Measurements from ENCODE around the gene DPM3.

- TF ChIP-seq YY1 (IDR thresholded peaks at IDR 0.05; ENCODE audit: borderline replicate concordance in 1 of 3, control insufficient read depth in 1 of 3, extremely low read depth in 1 of 3, insufficient read depth in 3 of 3, insufficient read length in 1 of 3, insufficient replicate concordance in 2 of 3, low read depth in 1 of 3, low read length in 2 of 3) (no peak), ZKSCAN8 (CRISPR knock-in tag; IDR thresholded peaks at IDR 0.05) (no peak), MYNN (IDR thresholded peaks at IDR 0.05) (no peak), MYNN (CRISPR knock-in tag; IDR thresholded peaks at IDR 0.05) (no peak), TOE1 (IDR thresholded peaks at IDR 0.05; ENCODE audit: borderline replicate concordance) (no peak), TOE1 (CRISPR knock-in tag; IDR thresholded peaks at IDR 0.05; ENCODE audit: borderline replicate concordance, low read depth) (no peak), FOS (IDR thresholded peaks at IDR 0.05; ENCODE audit: extremely low read depth, insufficient read length) (no peak), CTCF (IDR thresholded peaks at IDR 0.05 in 2 of 3, conservative IDR thresholded peaks at IDR 0.05 in 1 of 3; ENCODE audit: insufficient read depth in 2 of 3, low read depth in 1 of 3, low read length in 3 of 3) (no peak)
Observed at GRCh38 chr1:155110381-155110780, 29.9 kb downstream of the DPM3 start.

Data from K562 (cell line).